ENCODE data around the gene HP. TPM values are rescaled to one million over a fixed set of nuclear protein-coding genes. Genes with fewer than 3 reads are reported as not detected.

HP gene
- total RNA-seq, 2 experiments from 2014 or later = not detected

- intact Hi-C loops (cut with micrococcal nuclease; ENCODE audit: unreplicated experiment) = no loop called here
Observed at GRCh38 chr16:72107371-72107770, 53.1 kb downstream of the HP start.

GRCh38 chr16:72108353-72109102 lies 54.2 kb downstream of the HP start:
- H3K27ac ChIP-seq (ENCODE audit: low read depth, low read length, poor library complexity, severe bottlenecking) = no peak overlapping the region
- H2AFZ ChIP-seq (ENCODE audit: low read length) = no peak overlapping the region
- no peak overlapping the region for H3K4me2 ChIP-seq (ENCODE audit: low read length)
- TF ChIP-seq EZH2phosphoT487 (IDR thresholded peaks at IDR 0.05; ENCODE audit: borderline replicate concordance, low read depth, low read length) = no peak
- TF ChIP-seq, protein P1, sequence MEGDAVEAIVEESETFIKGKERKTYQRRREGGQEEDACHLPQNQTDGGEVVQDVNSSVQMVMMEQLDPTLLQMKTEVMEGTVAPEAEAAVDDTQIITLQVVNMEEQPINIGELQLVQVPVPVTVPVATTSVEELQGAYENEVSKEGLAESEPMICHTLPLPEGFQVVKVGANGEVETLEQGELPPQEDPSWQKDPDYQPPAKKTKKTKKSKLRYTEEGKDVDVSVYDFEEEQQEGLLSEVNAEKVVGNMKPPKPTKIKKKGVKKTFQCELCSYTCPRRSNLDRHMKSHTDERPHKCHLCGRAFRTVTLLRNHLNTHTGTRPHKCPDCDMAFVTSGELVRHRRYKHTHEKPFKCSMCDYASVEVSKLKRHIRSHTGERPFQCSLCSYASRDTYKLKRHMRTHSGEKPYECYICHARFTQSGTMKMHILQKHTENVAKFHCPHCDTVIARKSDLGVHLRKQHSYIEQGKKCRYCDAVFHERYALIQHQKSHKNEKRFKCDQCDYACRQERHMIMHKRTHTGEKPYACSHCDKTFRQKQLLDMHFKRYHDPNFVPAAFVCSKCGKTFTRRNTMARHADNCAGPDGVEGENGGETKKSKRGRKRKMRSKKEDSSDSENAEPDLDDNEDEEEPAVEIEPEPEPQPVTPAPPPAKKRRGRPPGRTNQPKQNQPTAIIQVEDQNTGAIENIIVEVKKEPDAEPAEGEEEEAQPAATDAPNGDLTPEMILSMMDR (conservative IDR thresholded peaks at IDR 0.05; ENCODE audit: low read length) = no peak
- POLR2A ChIA-PET = no interaction called here
- H3K79me2 ChIP-seq (ENCODE audit: insufficient read depth, low read depth, low read length) = no peaks in the 10 kb centered on the region
- intact Hi-C loops (cut with micrococcal nuclease; ENCODE audit: unreplicated experiment) = no loop called here
- H3K4me3 ChIP-seq (ENCODE audit: low read depth, low read length, poor library complexity, severe bottlenecking) = no peak overlapping the region
- H3K9me2 ChIP-seq (ENCODE audit: insufficient read depth, low read length) = no peaks in the 10 kb centered on the region
- CTCF ChIA-PET (ENCODE audit: unreplicated experiment) = no interaction called here
- H3K9me3 ChIP-seq (ENCODE audit: low read length) = no peaks in the 10 kb centered on the region
- BruUV-seq (replicated peaks) = no TSS peak
- no peaks in the 10 kb centered on the region for H4K20me1 ChIP-seq (ENCODE audit: insufficient read depth, low read length)
- no peak for DNase-seq (ENCODE audit: low spot score)
- H3K36me3 ChIP-seq (ENCODE audit: insufficient read depth, low read length) = peaks cover 98% of the 10 kb centered on the region
- no peaks in the 10 kb centered on the region for H3K4me1 ChIP-seq (ENCODE audit: insufficient read depth, low read length, poor library complexity, severe bottlenecking)

More at GRCh38 chr16:72107371-72107770, 53.1 kb downstream of the HP start:
- peaks cover 100% of the 10 kb centered on the region for H3K36me3 ChIP-seq (ENCODE audit: insufficient read depth, low read length)
- no peaks in the 10 kb centered on the region for H3K9me2 ChIP-seq (ENCODE audit: insufficient read depth, low read length)
- no peaks in the 10 kb centered on the region for H4K20me1 ChIP-seq (ENCODE audit: insufficient read depth, low read length)
- H3K27ac ChIP-seq (ENCODE audit: low read depth, low read length, poor library complexity, severe bottlenecking) = no peak overlapping the region
- POLR2A ChIA-PET = no interaction called here
- no peaks in the 10 kb centered on the region for H3K79me2 ChIP-seq (ENCODE audit: insufficient read depth, low read depth, low read length)
- H3K4me1 ChIP-seq (ENCODE audit: insufficient read depth, low read length, poor library complexity, severe bottlenecking) = peaks cover 1% of the 10 kb centered on the region
- H3K9me3 ChIP-seq (ENCODE audit: low read length) = no peaks in the 10 kb centered on the region
- CTCF ChIA-PET (ENCODE audit: unreplicated experiment) = no interaction called here
- no peak for DNase-seq (ENCODE audit: low spot score)
- no peak overlapping the region for H3K4me2 ChIP-seq (ENCODE audit: low read length)
- H3K4me3 ChIP-seq (ENCODE audit: low read depth, low read length, poor library complexity, severe bottlenecking) = no peak overlapping the region
- BruUV-seq (replicated peaks) = no TSS peak
- H2AFZ ChIP-seq (ENCODE audit: low read length) = no peak overlapping the region
- TF ChIP-seq EZH2phosphoT487 (IDR thresholded peaks at IDR 0.05; ENCODE audit: borderline replicate concordance, low read depth, low read length) = no peak
- TF ChIP-seq, protein P1 (conservative IDR thresholded peaks at IDR 0.05; ENCODE audit: low read length) = no peak

DNA sequence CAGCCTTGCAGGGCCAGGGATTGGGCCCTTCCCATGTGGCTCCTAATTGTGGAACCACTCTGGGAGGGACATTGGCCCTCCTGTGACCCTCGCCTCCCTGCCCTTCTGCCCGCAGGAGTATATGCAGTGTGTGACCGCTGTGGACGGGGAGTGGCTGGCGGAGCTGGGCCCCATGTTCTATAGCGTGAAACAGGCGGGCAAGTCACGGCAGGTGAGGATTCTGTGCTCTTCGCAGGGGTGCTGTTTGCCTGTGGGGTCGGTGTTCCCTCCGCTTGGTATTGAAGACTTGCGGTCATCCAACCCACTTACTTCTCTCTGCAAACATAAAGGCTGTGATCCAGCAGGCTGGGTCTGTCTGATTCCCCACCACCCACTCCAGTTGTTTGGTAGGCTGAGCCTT lies 55.0 kb downstream of the HP start:
- ChIA-PET CTCF (ENCODE audit: unreplicated experiment) (no interaction called here), POLR2A (no interaction called here)
- H2AFZ ChIP-seq (ENCODE audit: low read length) = no peak overlapping the region
- no peaks in the 10 kb centered on the region for H3K9me2 ChIP-seq (ENCODE audit: insufficient read depth, low read length)
- BruUV-seq (replicated peaks) = no TSS peak
- H3K4me1 ChIP-seq (ENCODE audit: insufficient read depth, low read length, poor library complexity, severe bottlenecking) = no peaks in the 10 kb centered on the region
- no peak for DNase-seq (ENCODE audit: low spot score)
- H4K20me1 ChIP-seq (ENCODE audit: insufficient read depth, low read length) = no peaks in the 10 kb centered on the region
- no peak overlapping the region for H3K27ac ChIP-seq (ENCODE audit: low read depth, low read length, poor library complexity, severe bottlenecking)
- H3K79me2 ChIP-seq (ENCODE audit: insufficient read depth, low read depth, low read length) = no peaks in the 10 kb centered on the region
- no peaks in the 10 kb centered on the region for H3K9me3 ChIP-seq (ENCODE audit: low read length)
- intact Hi-C loops (cut with micrococcal nuclease; ENCODE audit: unreplicated experiment) = no loop called here
- TF ChIP-seq, protein P1 (conservative IDR thresholded peaks at IDR 0.05; ENCODE audit: low read length) = no peak
- no peak for TF ChIP-seq EZH2phosphoT487 (IDR thresholded peaks at IDR 0.05; ENCODE audit: borderline replicate concordance, low read depth, low read length)
- no peak overlapping the region for H3K4me3 ChIP-seq (ENCODE audit: low read depth, low read length, poor library complexity, severe bottlenecking)
- no peak overlapping the region for H3K4me2 ChIP-seq (ENCODE audit: low read length)
- H3K36me3 ChIP-seq (ENCODE audit: insufficient read depth, low read length) = peaks cover 97% of the 10 kb centered on the region

All from OCI-LY7 (cell line).